HG02938 (cell line): ENCODE results near the gene MXI1.

Source experiments
- ATAC-seq: cut with Tn5 transposase; IDR thresholded peaks from one replicate; pipeline ENCODE4 v1.9.1; 2021; ENCODE audit warnings: mild to moderate bottlenecking, moderate library complexity; ENCODE audit not compliant: unreplicated experiment

The MXI1 gene

DNA sequence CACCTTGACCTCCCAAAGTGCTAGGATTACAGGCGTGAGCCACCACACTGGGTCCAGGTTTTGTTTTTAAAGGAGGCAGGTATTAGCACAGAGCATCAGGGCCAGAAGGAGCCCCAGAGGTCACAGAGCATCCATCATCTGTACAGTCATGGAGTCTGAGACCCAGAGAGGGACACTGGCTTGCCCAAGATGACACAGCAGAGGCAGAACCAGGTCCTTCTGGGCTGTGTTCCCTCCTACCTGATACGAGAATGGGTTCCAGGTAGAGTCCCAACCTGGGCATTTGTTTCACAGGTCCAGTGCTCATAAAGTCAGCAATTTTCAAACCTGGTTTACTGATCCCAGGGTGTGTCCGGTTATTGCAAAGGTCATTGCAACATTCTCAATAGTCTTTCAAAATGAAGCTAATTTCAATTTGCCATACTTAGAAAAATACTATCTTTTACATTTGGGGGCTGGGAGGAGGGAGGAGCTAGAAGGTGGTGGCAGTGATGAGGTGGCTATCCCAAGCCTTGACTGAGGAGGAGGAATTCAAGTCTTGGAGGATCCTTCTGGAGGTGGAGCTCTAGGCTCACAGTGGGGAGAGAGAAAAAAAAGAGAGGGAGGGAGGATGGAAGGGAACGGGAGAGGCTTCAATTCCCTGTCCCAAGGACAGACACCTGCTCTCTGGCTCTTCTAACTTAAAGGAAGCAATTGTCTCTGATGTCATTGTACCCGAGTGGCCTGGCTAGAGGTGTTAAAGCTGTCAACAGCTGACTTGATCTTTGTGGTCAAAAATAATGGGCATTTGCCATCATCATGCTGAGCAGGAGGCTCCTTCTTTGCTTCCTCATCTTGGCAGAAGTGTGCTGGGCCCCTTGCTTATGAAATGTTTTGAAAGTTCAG lies 8.1 kb downstream of the MXI1 start:
- ATAC-seq, result no peak

DNA sequence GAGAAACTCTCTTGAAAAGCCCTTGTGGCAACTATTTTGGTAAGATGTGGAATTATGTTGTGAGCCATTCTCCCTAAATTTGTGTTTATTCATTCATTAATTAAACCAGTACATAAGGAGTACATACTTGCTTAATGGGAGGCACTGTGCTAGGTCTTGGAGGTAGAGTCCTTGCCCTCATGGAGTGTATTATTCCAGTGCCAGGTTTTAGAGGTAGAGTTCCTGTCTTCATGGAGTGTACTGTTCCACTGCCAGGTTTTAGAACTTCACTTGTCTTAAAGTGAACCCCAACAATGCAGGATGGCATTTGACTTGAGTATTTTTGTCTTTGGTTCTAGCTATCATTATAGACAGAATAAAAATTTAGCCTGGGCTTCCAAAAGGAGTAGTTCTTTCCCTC lies 8.8 kb downstream of the MXI1 start:
- no peak for ATAC-seq

DNA sequence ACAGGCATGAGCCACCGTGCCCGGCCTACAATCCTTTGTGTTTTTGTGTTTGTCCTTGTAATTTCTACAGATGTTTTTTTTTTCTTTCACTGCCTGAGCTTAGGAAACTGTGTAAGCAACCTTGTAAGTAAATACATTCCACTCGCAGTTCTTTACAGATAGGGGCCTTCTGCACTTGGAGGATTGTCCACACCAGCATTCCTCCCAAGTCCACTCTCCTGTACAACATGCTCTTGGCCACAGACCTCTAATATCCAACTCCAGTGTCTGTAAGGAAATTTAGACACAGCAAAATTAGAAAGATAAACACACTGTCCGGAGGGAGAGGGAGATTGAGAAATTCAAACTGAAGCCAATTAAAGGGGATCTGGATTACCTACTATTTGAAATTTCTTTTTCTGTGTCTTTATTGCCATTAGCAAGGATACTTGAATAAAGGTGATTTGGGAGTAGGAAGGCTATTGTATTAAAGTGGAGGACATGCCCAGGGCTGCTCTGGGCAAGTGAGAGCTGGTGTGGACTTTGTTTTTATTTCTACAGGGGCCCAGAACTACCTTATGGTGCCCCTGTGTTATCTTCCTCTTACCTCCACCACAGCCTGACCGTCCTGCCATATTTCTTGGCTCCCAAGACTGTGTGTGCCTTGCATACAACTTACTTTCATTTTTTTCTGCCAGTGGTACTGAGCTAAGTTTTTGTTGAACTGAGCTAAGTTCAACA lies 9.7 kb downstream of the MXI1 start:
- ATAC-seq, result no peak

DNA sequence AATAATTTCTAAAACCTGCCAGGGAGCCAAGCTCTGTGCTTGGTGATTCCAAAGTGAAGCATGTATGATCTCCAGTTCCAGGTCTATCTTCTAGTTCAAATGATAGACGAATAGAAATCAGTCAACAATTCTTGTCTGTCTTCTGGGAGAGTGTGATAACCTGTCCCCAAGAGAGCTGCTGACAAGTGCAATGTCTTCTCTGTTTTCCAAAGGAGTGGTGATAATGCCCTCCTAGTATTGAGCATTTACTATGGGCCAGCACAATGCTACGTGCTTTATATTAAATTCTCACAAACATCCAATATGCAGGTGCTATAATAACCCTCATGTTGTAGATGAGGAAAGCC lies 10.2 kb downstream of the MXI1 start:
- ATAC-seq, result no peak

DNA sequence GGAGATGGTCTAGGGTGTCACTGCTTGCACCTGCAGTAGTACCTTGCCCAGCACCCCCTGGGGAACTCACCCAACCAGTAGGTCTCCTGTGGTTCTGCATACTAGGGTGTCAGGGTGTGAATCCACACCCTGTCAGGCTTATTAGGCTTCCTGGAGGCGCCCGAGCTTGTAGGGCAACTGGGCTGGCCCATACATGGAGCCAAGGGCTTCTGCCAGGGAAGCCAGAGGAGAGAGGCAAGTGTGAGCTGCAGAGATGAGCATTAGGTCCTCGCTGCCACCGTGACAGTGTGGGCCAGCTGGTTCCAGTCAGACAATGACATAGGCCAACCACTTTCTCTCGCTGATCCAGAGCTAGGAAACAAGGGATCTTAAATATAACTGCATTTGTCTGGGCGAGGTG lies 11.2 kb downstream of the MXI1 start:
- ATAC-seq, result no peak

DNA sequence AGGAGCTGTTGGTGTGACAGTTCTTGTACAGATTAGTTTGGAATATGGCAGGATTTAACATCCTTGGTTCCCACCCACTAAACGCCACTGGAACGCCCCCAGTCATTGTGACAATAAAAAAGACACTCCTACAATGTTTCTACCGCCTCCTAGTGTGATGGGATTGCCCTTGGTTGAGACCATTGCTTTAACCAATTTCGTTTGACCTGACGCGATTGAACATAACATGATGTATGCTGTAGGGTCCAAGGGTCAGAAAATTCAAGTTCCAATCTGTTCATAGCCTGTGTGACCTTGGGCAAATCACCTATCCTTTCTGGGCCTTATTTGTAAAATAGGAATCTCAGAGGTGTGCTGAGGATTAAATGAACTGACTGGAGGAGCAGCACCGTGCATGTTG lies 12.5 kb downstream of the MXI1 start:
- ATAC-seq, result no peak

DNA sequence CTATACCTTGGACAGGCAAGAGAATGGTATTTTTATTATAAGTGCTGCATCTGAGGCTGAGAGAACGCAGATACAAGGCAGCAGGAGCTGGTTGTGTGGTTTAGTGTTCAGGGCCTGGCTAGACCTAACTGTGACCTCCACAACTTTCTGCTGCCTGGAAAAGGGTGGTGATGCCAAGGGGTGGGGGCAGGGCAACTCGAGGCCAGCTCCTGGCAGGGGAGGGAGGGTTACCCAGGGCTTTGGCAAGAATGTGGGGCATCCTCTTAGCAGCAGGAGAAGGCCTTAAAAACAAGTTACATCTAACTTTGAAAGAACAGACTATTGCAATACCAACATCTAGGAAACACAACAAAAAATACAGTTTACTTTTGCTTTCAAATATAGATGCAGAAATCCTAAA lies 13.0 kb downstream of the MXI1 start:
- ATAC-seq, result no peak

DNA sequence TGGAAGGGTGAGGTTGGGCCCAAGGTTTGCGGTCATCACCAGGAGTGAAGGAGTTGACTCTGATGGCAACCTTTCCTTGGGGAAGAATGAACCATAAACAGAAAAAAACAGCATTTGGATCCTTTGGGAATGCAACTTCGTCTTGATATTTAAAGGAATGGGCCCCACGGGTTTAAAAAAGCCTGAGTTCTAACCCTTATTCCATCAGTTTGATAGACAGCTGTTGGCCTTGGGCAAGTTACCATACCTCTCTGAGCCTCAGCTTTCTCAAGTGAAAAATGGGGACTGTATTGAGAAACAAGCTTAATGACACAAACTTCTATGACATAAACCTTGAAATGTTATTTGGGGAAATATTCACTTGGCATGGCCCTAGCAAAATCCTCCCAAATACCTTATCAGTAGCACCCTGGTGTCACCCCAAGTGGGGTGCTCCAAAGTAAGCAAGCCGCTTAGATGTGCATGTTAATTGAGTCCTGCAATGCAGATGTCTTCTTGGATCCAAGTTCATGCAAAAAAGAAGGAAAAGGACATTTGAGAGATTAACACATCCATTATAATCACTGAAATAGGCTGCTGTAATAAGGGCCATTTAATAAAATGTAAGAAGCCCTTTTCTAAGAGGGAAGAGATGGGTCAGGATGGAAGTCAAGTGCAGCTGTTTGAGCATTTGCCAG lies 13.8 kb downstream of the MXI1 start:
- ATAC-seq, result no peak

DNA sequence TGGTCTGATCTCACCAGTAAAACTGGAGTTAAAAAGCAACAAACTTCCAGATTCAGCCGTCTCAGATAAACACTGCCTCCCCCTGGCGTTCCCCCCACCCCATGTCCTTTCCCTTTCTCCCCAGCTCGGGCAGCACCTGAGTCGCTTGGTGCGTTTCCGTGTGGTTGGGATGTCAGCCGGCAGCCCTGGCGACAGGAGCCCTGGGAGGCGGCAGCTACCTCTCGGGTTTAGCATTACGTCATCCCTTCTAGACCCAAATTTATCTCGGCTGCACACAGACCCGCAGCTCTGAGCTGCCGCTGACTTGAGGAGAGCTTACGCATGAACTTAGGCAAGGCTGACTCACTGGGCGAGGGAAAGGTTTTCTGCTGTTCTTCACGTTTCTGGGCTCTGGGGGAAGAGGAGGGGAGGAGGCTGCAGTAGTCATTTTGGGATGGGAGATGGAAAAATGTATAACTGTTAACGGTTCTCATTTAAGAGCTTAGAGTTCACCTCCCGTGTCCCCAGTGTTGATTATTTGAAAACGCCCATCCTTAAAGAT lies 14.4 kb downstream of the MXI1 start:
- ATAC-seq, result peak; percentile 49

DNA sequence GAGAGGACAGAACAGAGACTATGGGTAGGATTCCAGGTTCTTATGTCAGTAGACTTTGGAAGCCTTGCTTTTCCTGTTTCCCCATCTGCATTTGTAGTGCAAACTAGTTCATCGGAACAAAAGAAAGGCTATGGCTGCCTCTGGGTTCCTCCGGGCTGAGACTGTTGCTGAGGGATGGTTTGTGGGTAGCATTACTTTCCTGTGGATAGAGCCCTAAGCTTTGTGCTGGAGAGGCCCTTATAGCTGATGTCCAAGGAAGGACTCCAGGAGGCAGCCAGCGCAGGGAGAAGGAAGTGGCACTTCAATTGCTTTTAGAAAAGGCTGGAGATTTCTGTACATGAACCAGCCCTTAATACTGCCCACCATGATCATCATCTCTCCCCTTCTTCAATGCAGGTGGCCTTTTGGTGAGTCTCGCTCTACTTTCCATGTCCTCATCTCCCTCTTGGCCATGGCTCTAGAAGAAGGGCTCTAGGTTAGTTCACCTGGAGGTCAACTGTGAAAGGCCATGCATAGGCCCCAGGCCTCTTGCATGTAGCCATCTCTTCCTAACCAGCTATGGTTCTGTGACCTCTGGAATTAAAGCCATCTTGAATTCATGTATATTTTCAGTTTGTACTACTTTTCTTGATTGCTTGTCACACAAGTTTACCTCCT lies 15.4 kb downstream of the MXI1 start:
- ATAC-seq, result no peak

DNA sequence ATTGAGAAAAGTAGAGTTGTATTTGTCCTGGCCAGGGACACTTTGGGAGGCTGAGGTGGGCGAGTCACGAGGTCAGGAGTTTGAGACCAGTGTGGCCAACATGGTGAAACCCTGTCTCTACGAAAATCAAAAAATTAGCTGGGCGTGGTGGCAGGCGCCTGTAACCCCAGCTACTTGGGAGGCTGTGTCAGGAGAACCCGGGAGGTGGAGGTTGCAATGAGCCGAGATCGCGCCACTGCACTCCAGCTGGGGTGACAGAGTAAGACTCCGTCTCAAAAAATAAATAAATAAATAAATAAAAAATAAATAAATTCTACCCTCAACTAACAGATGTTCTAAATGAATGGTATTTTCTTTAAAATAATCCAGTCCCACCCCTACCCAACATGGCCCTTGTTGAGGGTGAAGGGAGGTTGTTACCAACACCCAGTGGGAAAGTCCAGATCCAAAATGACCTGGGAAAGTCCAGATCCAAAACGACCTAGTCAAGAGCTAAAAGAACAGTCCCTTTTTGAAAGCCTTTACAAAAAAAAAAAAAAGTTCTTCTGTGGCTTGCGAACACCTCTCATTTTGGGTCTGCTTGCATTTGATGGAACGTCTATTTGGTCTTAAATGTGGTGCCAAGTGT lies 16.0 kb downstream of the MXI1 start:
- ATAC-seq, result no peak

DNA sequence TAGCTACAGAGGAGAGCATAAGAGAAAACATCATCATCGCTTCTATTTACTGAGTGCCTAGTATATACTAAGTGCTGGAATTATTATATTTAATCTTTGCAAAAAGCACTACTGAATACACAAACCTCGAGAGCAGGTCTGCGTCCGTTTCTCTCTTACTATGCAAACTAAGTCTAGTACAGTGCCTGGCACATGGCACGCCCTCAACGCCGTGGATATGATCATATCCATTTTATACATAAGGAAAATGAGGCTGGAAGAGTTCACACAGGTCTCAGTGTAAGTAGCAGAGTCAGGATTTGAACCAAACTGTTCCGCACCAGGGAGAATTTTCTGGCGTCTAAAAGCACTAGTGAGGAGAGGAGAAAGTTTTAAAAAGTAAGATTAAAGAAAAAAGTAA lies 17.6 kb downstream of the MXI1 start:
- ATAC-seq, result no peak

DNA sequence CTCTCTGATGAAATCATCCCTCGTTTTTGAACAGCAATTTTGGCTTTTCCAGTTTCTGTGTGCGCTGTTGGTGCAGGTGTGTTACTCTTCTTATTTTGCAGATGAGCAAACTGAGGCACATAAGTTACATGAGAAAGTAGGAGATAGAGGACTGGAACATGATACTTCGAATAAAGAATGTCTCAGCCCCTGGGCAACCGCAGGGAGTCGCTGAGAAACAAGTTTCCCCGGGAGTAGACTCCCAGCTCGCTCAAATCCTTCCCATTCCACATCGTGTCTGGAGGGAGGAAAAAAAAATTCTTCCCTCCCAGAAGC lies 18.0 kb downstream of the MXI1 start:
- ATAC-seq, result no peak

DNA sequence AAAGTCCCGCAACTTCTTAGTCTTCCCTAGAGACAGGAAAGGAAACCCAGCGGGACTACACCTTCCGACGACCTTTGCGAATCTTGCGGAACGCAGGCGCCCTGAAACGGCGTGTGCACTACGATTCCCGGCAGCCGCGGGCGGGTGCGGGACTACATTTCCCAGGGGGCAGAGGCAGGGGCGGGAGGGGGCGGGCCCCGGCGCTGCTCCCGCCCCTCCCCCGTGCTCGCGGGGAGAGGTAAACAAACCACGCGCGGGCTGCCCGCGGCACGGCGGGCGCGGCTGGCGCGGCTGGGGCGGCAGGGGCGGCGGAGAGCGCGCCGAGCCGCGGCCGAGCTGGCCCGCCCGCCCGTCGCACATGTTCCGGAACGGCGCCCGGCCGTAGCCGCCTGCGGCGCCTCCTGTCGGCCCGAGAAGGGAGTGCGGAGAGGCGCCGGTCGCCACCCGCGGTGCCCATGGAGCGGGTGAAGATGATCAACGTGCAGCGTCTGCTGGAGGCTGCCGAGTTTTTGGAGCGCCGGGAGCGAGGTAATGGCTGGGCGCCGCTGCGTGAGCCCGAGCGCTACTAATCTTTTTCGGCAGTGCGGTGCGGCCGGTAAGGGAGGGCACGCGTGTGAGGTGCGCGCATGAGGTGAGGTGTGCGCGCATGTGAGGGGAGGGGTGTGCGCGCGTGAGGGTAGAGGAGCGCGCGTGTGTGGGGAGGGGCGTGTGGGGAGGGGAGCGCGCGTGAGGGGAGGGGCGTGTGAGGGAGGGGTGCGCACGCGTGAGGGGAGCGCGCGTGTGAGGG lies 18.5 kb downstream of the MXI1 start:
- peak; percentile 84 for ATAC-seq

DNA sequence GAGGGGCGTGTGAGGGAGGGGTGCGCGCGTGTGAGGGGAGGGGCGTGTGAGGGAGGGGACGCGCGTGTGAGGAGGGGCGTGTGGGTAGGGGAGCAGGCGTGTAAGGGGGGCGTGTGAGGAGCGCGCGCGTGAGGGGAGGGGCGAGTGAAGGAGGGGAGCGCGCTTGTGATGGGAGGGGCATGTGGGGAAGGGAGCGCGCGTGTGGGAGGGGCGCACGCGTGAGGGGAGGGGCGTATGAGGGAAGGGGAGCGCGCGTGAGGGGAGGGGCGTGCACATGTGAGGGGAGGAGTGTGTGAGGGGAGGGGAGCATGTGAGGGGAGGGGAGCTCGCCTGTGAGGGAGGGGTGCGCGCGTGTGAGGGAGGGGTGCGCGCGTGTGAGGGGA lies 19.1 kb downstream of the MXI1 start:
- ATAC-seq, result no peak

DNA sequence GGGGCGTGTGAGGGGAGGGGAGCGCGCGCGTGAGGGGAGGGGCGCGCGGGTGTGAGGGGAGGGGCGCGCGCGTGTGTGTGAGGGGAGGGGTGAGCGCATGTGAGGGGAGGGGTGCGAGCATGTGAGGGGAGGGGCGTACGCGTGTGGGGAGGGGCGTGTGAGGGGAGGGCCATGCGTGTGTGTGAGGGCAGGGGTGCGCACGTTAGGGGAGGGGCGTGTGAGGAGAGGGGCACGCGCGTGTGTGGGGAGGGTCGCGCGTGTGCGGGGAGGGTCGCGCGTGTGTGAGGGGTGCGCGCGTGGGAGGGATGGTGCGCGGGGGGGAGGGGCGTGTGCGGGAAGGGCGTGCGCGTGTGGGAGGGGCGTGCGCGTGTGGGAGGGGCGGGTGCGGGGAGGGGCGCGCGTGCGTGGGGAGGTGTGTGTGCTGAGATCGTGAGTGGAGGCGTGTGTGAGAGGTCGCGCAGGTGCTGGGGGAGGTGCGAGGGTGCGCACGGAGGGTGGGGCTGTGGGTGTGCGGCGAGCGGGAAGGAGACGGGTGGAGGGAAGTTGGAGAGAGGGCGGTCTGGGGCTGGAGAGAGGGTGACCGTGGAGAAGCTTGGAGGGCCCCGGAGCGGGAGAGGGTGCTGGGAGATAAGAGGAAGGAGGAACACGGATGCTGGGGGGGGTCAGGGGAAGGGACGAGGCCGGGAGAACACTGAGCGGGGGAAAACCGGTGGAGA lies 19.7 kb downstream of the MXI1 start:
- no peak for ATAC-seq

DNA sequence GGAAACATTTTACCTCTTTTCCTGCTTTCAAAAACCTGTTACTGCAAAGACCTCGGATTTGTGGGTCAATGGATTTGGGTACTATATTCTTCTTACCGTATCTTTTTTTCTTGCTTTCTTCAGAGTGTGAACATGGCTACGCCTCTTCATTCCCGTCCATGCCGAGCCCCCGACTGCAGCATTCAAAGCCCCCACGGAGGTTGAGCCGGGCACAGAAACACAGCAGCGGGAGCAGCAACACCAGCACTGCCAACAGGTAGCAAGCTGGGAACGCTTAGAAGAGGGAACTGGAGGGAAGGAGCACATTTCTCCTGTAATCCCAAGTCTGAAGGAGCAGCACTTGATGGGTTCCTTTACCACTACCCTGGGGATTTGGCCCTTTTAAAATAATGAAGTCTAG lies 20.7 kb downstream of the MXI1 start:
- no peak for ATAC-seq

DNA sequence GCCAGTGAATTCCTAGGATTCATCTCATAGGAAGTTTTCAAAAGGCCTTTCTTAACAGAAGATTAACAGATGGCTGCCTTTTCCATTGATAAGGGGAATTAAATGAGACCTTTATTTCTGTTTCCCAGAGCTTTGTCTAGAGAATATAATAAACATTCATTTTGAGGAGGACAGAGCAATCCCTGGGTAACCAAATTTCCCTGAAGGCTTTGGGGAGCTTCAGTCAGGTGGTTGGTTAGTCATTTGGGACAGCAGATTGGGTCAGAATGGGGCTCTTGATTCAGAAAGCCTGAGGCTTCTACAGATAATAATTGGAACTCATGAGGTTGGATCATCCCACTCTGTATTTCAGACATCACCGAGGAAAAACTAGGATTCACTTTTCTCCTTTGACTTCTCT lies 21.8 kb downstream of the MXI1 start:
- no peak for ATAC-seq

DNA sequence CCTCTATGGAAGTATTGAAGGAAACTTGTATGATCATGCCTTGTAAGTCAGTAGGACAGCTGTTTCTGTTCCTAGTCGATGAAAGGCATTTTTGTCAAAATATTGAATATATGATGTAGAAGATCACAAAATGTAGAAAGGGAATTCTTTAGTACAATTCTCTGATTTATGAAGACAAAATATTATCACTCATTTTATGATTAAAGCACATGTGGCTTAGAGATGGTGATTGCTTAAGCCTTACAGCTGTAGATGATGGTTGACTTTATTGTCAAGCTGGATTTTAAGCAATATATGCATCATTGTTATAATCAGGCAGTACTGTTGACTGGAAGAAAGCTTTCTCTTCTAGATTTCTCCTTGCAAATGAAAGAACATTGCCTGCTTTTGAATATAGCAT lies 26.4 kb downstream of the MXI1 start:
- ATAC-seq, result no peak
